GM23338 (cell line): ENCODE results near the gene CCDC69. TPM values are rescaled to one million over a fixed set of nuclear protein-coding genes. Genes with fewer than 3 reads are reported as not detected.

ENCODE experiments used
- ATAC-seq: fragments of 200-7000 bp; cut with Tn5 transposase; 3 replicates; pipeline ENCODE4 v1.9.1; 2020
- DNase-seq: peaks from one replicate; pipeline ENCODE4 v3.0.0-alpha.2; 2015; ENCODE audit warnings: low spot score
- H2AFZ ChIP-seq: fragments of 200-600 bp; sonication (generic); 2 replicates; pipeline ENCODE4 v1.8.0; 2016; ENCODE audit warnings: antibody characterized with exemption, mild to moderate bottlenecking, moderate library complexity
- H3F3A ChIP-seq: fragments of 200-600 bp; sonication (generic); replicated peaks from 2 replicates; pipeline ENCODE4 v1.8.0; 2017; ENCODE audit warnings: antibody characterized with exemption, mixed run types, low read depth
- H3K27ac ChIP-seq: fragments of 200-600 bp; sonication (generic); 2 replicates; pipeline ENCODE4 v1.6.1; 2016; ENCODE audit warnings: low read depth
- H3K27me3 ChIP-seq: fragments of 200-600 bp; sonication (generic); 2 replicates; pipeline ENCODE4 v1.8.0; 2016; ENCODE audit warnings: mild to moderate bottlenecking, mixed run types, moderate library complexity; ENCODE audit not compliant: insufficient read depth
- H3K36me3 ChIP-seq: fragments of 200-600 bp; sonication (generic); 2 replicates; pipeline ENCODE4 v1.8.0; 2016; ENCODE audit warnings: mild to moderate bottlenecking; ENCODE audit not compliant: insufficient read depth
- H3K4me1 ChIP-seq: fragments of 200-600 bp; sonication (generic); 2 replicates; pipeline ENCODE4 v1.8.0; 2016; ENCODE audit warnings: mild to moderate bottlenecking, moderate library complexity; ENCODE audit not compliant: insufficient read depth
- H3K4me2 ChIP-seq: fragments of 200-600 bp; sonication (generic); 2 replicates; pipeline ENCODE4 v1.7.1; 2017; ENCODE audit warnings: mixed run types
- H3K4me3 ChIP-seq: fragments of 200-600 bp; sonication (generic); 2 replicates; pipeline ENCODE4 v1.6.1; 2016; ENCODE audit warnings: mixed run types
- H3K79me2 ChIP-seq: fragments of 200-600 bp; sonication (generic); replicated peaks from 2 replicates; pipeline ENCODE4 v1.8.0; 2017; ENCODE audit warnings: mild to moderate bottlenecking; ENCODE audit not compliant: insufficient read depth
- H3K9me2 ChIP-seq: fragments of 200-600 bp; sonication (generic); 2 replicates; pipeline ENCODE4 v1.8.0; 2017; ENCODE audit not compliant: insufficient read depth
- H4K20me1 ChIP-seq: fragments of 200-600 bp; sonication (generic); replicated peaks from 2 replicates; pipeline ENCODE4 v1.8.0; 2017; ENCODE audit warnings: mild to moderate bottlenecking; ENCODE audit not compliant: insufficient read depth
- H3K27ac Mint-ChIP-seq: 2 replicates; pipeline ENCODE4 v1.8.0; 2020; ENCODE audit warnings: inconsistent platforms, mild to moderate bottlenecking, moderate library complexity, mixed read lengths
- H3K27me3 Mint-ChIP-seq: 3 replicates; pipeline ENCODE4 v1.8.0; 2022; ENCODE audit warnings: low read depth, mild to moderate bottlenecking, moderate library complexity, mixed read lengths, inconsistent platforms; ENCODE audit not compliant: insufficient read depth, poor library complexity
- H3K36me3 Mint-ChIP-seq: 3 replicates; pipeline ENCODE4 v1.8.0; 2021; ENCODE audit warnings: low read depth, mild to moderate bottlenecking, inconsistent platforms, moderate library complexity, mixed read lengths
- H3K4me1 Mint-ChIP-seq: 3 replicates; pipeline ENCODE4 v1.8.0; 2020; ENCODE audit warnings: mild to moderate bottlenecking, inconsistent platforms, mixed read lengths
- H3K4me3 Mint-ChIP-seq: 3 replicates; pipeline ENCODE4 v1.8.0; 2021; ENCODE audit warnings: moderate library complexity, mild to moderate bottlenecking, inconsistent platforms, mixed read lengths
- H3K9me3 Mint-ChIP-seq: 3 replicates; pipeline ENCODE4 v1.8.0; 2020; ENCODE audit warnings: moderate library complexity, mild to moderate bottlenecking, inconsistent platforms, mixed read lengths
- CREB1 ChIP-seq: fragments of 250-450 bp; sonication (Bioruptor Pico); IDR thresholded peaks from 2 replicates; pipeline ENCODE4 v1.5.0; 2020; ENCODE audit warnings: low read depth, mild to moderate bottlenecking, moderate library complexity
- EZH2 ChIP-seq: fragments of 200-600 bp; sonication (generic); IDR thresholded peaks from one replicate; pipeline ENCODE4 v1.8.0; 2017; ENCODE audit warnings: antibody characterized with exemption, mild to moderate bottlenecking, low read depth; ENCODE audit not compliant: unreplicated experiment
- JUNB ChIP-seq: IDR thresholded peaks from one replicate; pipeline ENCODE4 v1.6.1; 2016; ENCODE audit warnings: antibody characterized with exemption; ENCODE audit not compliant: unreplicated experiment
- POLR2AphosphoS5 ChIP-seq: IDR thresholded peaks from 2 replicates; pipeline ENCODE4 v1.6.1; 2016; ENCODE audit warnings: antibody characterized with exemption, low read depth
- STAT1 ChIP-seq: IDR thresholded peaks from one replicate; pipeline ENCODE4 v1.6.1; 2016; ENCODE audit warnings: antibody characterized with exemption; ENCODE audit not compliant: unreplicated experiment
- ZNF114 ChIP-seq: fragments of 250-450 bp; sonication (Bioruptor Pico); IDR thresholded peaks from 2 replicates; pipeline ENCODE4 v1.5.0; 2020; ENCODE audit warnings: mild to moderate bottlenecking, moderate library complexity
- polyA plus RNA-seq: library from polyadenylated mRNA; unstranded; fragments of >200 nt; fragmentation: Nextera tagmentation; extraction: Ambion mirVana; gene quantifications from 2 replicates; pipeline ENCODE4 v1.2.1, GENCODE V29; 2016
- total RNA-seq: library from RNA; depleted of rRNA; stranded (reverse); fragments of >200 nt; shearing (Covaris generic); gene quantifications from 2 replicates; pipeline ENCODE4 v1.2.3, GENCODE V29; 2014
- TF ChIP-seq, protein P1 (sequence below), 2 experiments: fragments of 200-600 bp in 1 of 2; sonication (generic) in 1 of 2; conservative IDR thresholded peaks; 2 replicates each; pipeline versions ENCODE4 v1.5.1 to v1.6.1; 2016 to 2017; ENCODE audit warnings: antibody characterized with exemption in 2 of 2, low read depth in 2 of 2, mild to moderate bottlenecking in 2 of 2, moderate library complexity in 1 of 2
- TF ChIP-seq, protein P2 (sequence below): IDR thresholded peaks from one replicate; pipeline ENCODE4 v1.6.1; 2018; ENCODE audit warnings: antibody characterized with exemption; ENCODE audit not compliant: unreplicated experiment
- TF ChIP-seq, protein P3 (sequence below): fragments of 250-450 bp; sonication (Bioruptor Pico); IDR thresholded peaks from 2 replicates; pipeline ENCODE4 v1.5.0; 2020; ENCODE audit warnings: mild to moderate bottlenecking, moderate library complexity

CCDC69 gene
- total and polyA plus RNA-seq, 2 experiments from 2014 or later: 2.7 to 5.3 TPM

DNA sequence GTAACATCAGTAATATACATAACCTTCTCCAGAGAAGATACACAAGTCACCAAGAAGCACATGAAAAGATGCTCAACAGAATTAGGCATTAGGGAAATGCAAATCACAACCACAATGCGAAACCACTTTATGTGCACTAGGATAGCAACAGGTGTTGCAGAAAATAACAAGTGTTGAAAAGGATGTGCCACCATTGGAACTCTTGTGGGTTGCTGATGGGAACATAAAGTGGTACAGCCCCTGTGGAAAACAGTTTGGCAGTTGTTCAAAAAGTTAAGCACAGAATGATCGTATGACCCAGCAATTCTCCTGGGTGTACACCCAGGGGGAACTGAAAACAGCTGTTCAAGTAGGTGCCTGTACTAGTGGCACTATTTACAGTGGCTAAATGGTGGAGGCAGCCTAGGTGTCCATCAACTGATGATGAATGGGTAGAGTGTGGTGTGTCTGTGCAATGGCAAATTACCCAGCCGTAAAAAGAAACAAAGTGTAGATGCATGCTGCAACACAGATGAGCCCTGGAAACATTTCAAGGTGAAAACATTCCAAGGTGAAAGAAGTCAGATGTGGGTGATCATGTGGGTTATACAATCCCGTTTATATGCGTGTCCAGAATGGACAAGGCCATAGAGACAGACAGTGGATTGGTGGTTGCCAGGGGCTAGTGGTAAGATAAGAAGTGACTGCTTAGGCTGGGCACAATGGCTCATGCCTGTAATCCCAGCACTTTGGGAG, 27.2 kb downstream of the CCDC69 start:
- no peak for DNase-seq
- Histone ChIP-seq H4K20me1 (no peaks in the 10 kb centered on the region), H3K36me3 (no peaks in the 10 kb centered on the region), H3K27ac (no peak overlapping the region), H3K4me2 (no peak overlapping the region), H3K79me2 (no peaks in the 10 kb centered on the region), H3K4me3 (no peak overlapping the region), H3F3A (no peaks in the 10 kb centered on the region), H2AFZ (no peak overlapping the region), H3K4me1 (no peaks in the 10 kb centered on the region; the same call in 1 of the 2 replicates), H3K9me2 (no peaks in the 10 kb centered on the region), H3K27me3 (no peaks in the 10 kb centered on the region)
- TF ChIP-seq JUNB: no peak
- no peak for ATAC-seq
- Mint-ChIP-seq H3K27me3 (peaks cover 3% of the 10 kb centered on the region), H3K4me1 (peaks cover 3% of the 10 kb centered on the region; the same call in 1 of the 3 replicates), H3K9me3 (no peaks in the 10 kb centered on the region; the same call in 2 of the 3 replicates), H3K27ac (peak overlapping the region; percentile 32; the same call in 1 of the 2 replicates), H3K36me3 (no peaks in the 10 kb centered on the region), H3K4me3 (no peak overlapping the region)

DNA sequence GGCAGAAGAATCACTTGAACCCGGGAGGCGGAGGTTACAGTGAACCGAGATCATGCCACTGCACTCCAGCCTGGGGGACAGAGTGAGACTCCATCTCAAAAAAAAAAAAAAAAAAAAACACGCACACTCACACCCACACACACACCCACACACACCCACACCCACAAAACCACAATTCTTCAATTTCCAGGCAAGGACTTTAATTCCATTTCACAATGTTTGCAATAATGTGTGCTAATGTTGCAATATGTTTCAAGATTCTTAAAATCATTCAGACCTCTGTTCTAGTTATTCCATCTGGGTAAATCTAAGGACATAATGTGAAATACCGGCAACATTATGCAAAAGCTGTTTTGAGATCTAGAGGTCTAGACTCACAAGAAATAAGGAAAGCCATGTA, 28.3 kb downstream of the CCDC69 start:
- no peak overlapping the region for H3K4me3 ChIP-seq
- no peak overlapping the region for H3K27ac ChIP-seq
- Mint-ChIP-seq H3K27me3 (peaks cover 3% of the 10 kb centered on the region), H3K9me3 (no peaks in the 10 kb centered on the region; the same call in 2 of the 3 replicates), H3K27ac (no peak overlapping the region), H3K4me3 (no peak overlapping the region), H3K36me3 (no peaks in the 10 kb centered on the region), H3K4me1 (peaks cover 8% of the 10 kb centered on the region; the same call in 2 of the 3 replicates)
- no peaks in the 10 kb centered on the region for H3K79me2 ChIP-seq
- no peak overlapping the region for H2AFZ ChIP-seq
- ATAC-seq: no peak
- no peaks in the 10 kb centered on the region for H3F3A ChIP-seq
- no peaks in the 10 kb centered on the region for H3K27me3 ChIP-seq
- H3K36me3 ChIP-seq: no peaks in the 10 kb centered on the region
- no peaks in the 10 kb centered on the region for H3K9me2 ChIP-seq
- H3K4me2 ChIP-seq: no peak overlapping the region
- no peaks in the 10 kb centered on the region; the same call in 1 of the 2 replicates for H3K4me1 ChIP-seq
- no peak for DNase-seq
- no peaks in the 10 kb centered on the region for H4K20me1 ChIP-seq
- TF ChIP-seq POLR2AphosphoS5: no peak
- TF ChIP-seq, protein P1, sequence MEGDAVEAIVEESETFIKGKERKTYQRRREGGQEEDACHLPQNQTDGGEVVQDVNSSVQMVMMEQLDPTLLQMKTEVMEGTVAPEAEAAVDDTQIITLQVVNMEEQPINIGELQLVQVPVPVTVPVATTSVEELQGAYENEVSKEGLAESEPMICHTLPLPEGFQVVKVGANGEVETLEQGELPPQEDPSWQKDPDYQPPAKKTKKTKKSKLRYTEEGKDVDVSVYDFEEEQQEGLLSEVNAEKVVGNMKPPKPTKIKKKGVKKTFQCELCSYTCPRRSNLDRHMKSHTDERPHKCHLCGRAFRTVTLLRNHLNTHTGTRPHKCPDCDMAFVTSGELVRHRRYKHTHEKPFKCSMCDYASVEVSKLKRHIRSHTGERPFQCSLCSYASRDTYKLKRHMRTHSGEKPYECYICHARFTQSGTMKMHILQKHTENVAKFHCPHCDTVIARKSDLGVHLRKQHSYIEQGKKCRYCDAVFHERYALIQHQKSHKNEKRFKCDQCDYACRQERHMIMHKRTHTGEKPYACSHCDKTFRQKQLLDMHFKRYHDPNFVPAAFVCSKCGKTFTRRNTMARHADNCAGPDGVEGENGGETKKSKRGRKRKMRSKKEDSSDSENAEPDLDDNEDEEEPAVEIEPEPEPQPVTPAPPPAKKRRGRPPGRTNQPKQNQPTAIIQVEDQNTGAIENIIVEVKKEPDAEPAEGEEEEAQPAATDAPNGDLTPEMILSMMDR (conservative IDR thresholded peaks at IDR 0.05; ENCODE audit: low read depth in 2 of 2): no peak
- no peak for TF ChIP-seq JUNB
- TF ChIP-seq CREB1 (CRISPR knock-in tag): no peak
- TF ChIP-seq, protein P2, sequence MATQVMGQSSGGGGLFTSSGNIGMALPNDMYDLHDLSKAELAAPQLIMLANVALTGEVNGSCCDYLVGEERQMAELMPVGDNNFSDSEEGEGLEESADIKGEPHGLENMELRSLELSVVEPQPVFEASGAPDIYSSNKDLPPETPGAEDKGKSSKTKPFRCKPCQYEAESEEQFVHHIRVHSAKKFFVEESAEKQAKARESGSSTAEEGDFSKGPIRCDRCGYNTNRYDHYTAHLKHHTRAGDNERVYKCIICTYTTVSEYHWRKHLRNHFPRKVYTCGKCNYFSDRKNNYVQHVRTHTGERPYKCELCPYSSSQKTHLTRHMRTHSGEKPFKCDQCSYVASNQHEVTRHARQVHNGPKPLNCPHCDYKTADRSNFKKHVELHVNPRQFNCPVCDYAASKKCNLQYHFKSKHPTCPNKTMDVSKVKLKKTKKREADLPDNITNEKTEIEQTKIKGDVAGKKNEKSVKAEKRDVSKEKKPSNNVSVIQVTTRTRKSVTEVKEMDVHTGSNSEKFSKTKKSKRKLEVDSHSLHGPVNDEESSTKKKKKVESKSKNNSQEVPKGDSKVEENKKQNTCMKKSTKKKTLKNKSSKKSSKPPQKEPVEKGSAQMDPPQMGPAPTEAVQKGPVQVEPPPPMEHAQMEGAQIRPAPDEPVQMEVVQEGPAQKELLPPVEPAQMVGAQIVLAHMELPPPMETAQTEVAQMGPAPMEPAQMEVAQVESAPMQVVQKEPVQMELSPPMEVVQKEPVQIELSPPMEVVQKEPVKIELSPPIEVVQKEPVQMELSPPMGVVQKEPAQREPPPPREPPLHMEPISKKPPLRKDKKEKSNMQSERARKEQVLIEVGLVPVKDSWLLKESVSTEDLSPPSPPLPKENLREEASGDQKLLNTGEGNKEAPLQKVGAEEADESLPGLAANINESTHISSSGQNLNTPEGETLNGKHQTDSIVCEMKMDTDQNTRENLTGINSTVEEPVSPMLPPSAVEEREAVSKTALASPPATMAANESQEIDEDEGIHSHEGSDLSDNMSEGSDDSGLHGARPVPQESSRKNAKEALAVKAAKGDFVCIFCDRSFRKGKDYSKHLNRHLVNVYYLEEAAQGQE: no peak
- TF ChIP-seq ZNF114: no peak
- TF ChIP-seq STAT1: no peak
- no peak for TF ChIP-seq EZH2
- TF ChIP-seq, protein P3, sequence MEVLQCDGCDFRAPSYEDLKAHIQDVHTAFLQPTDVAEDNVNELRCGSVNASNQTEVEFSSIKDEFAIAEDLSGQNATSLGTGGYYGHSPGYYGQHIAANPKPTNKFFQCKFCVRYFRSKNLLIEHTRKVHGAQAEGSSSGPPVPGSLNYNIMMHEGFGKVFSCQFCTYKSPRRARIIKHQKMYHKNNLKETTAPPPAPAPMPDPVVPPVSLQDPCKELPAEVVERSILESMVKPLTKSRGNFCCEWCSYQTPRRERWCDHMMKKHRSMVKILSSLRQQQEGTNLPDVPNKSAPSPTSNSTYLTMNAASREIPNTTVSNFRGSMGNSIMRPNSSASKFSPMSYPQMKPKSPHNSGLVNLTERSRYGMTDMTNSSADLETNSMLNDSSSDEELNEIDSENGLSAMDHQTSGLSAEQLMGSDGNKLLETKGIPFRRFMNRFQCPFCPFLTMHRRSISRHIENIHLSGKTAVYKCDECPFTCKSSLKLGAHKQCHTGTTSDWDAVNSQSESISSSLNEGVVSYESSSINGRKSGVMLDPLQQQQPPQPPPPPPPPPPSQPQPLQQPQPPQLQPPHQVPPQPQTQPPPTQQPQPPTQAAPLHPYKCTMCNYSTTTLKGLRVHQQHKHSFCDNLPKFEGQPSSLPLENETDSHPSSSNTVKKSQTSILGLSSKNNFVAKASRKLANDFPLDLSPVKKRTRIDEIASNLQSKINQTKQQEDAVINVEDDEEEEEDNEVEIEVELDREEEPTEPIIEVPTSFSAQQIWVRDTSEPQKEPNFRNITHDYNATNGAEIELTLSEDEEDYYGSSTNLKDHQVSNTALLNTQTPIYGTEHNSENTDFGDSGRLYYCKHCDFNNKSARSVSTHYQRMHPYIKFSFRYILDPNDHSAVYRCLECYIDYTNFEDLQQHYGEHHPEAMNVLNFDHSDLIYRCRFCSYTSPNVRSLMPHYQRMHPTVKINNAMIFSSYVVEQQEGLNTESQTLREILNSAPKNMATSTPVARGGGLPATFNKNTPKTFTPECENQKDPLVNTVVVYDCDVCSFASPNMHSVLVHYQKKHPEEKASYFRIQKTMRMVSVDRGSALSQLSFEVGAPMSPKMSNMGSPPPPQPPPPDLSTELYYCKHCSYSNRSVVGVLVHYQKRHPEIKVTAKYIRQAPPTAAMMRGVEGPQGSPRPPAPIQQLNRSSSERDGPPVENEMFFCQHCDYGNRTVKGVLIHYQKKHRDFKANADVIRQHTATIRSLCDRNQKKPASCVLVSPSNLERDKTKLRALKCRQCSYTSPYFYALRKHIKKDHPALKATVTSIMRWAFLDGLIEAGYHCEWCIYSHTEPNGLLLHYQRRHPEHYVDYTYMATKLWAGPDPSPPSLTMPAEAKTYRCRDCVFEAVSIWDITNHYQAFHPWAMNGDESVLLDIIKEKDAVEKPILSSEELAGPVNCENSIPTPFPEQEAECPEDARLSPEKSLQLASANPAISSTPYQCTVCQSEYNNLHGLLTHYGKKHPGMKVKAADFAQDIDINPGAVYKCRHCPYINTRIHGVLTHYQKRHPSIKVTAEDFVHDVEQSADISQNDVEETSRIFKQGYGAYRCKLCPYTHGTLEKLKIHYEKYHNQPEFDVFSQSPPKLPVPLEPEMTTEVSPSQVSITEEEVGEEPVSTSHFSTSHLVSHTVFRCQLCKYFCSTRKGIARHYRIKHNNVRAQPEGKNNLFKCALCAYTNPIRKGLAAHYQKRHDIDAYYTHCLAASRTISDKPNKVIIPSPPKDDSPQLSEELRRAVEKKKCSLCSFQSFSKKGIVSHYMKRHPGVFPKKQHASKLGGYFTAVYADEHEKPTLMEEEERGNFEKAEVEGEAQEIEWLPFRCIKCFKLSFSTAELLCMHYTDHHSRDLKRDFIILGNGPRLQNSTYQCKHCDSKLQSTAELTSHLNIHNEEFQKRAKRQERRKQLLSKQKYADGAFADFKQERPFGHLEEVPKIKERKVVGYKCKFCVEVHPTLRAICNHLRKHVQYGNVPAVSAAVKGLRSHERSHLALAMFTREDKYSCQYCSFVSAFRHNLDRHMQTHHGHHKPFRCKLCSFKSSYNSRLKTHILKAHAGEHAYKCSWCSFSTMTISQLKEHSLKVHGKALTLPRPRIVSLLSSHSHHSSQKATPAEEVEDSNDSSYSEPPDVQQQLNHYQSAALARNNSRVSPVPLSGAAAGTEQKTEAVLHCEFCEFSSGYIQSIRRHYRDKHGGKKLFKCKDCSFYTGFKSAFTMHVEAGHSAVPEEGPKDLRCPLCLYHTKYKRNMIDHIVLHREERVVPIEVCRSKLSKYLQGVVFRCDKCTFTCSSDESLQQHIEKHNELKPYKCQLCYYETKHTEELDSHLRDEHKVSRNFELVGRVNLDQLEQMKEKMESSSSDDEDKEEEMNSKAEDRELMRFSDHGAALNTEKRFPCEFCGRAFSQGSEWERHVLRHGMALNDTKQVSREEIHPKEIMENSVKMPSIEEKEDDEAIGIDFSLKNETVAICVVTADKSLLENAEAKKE (CRISPR knock-in tag): no peak
